BLaER1 (cell line): Measurements from ENCODE around the gene C17orf114.

Experiments
- H3K27ac ChIP-seq: shearing (Covaris generic); formaldehyde crosslinking; 2 replicates; pipeline ENCODE4 v1.8.1; 2022
- H3K27me3 ChIP-seq: shearing (Covaris generic); formaldehyde crosslinking; 2 replicates; pipeline ENCODE4 v1.8.1; 2022
- H3K36me3 ChIP-seq: shearing (Covaris generic); formaldehyde crosslinking; 2 replicates; pipeline ENCODE4 v1.8.1; 2022
- H3K4me1 ChIP-seq: shearing (Covaris generic); formaldehyde crosslinking; 2 replicates; pipeline ENCODE4 v1.8.1; 2022
- H3K4me2 ChIP-seq: shearing (Covaris generic); formaldehyde crosslinking; 2 replicates; pipeline ENCODE4 v1.8.1; 2022
- H3K4me3 ChIP-seq: shearing (Covaris generic); formaldehyde crosslinking; 2 replicates; pipeline ENCODE4 v1.8.1; 2022
- H3K9ac ChIP-seq: shearing (Covaris generic); formaldehyde crosslinking; 2 replicates; pipeline ENCODE4 v1.8.1; 2022
- H3K9me3 ChIP-seq: shearing (Covaris generic); formaldehyde crosslinking; 2 replicates; pipeline ENCODE4 v1.8.1; 2022
- H4K20me1 ChIP-seq: shearing (Covaris generic); formaldehyde crosslinking; 2 replicates; pipeline ENCODE4 v1.8.1; 2022
- Cebpa-rat ChIP-seq: shearing (Covaris generic); IDR thresholded peaks from 2 replicates; pipeline ENCODE4 v1.8.1; 2022

The C17orf114 gene

DNA sequence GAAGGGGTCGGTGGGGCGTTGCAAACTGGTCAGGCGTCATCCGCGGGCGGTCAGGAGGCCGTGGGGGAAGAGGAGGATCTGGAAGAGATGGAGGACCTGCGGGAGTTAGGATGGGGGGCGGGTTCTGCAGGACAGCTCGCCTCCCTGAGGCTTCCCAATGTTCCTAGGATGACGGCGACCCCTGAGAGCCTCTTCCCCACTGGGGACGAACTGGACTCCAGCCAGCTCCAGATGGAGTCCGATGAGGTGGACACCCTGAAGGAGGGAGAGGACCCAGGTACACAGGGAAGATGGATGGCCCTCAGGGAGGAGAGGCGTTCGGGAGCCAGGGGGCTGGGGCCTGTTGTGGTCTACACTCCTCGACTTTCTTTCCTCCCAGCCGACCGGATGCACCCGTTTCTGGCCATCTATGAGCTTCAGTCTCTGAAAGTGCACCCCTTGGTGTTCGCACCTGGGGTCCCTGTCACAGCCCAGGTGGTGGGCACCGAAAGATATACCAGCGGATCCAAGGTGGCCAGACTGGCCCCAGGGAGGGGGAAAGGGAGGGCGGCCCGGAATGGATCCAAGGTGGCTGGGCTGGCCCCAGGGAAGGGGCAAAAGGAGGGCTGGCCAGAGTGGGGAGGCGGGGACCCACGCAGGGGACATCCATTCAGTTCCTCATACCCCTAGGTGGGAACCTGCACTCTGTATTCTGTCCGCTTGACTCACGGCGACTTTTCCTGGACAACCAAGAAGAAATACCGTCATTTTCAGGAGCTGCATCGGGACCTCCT, 5.7 kb upstream of the C17orf114 start:
- no peak overlapping the region for H3K27ac ChIP-seq

DNA sequence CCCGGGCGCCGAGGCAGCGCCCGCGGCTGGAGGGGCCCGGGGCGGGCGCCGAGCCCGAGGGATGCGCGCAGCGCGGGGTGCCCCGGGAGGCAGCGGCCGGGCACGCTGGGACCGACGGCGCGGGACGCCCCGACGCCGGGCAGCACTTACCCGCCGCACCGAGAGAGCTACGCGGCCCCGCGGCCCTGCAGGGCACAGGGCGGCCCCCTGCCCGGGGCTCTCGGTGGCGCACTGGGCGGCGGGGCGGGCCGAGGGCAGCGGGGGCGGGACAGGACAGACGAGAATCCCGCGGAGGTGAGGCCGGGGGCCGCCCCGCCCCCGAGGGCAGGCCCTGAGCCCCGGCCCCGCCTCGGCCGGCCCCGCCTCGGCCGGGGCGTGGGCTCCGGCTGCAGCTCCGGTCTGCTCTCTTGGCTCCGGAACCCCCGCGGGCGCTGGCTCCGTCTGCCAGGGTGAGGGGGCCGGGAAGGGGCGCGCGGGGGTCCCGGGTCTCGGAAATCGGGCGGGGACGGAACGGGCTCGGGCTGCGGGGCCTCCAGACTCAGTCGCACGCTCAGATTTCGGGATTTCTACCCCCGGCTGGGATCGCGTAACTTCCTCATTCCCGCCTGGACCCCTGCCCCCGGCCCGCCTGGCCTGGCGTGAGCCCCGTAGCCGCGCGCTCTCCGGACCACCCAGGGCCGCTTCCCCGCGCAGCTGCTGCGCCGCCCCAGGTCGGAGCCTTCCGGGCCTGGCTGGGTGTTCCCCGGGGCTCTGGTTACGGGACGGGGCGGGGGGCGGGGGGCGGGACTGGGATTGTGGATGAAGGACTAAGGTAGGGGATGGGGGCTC, 4.9 kb upstream of the C17orf114 start, which contains the start of gene PLD2:
PLD2 (plus strand) TSS at position 376 of the 828 bp plus-strand sequence. CDS start 621 bp downstream, outside the sequence.
- Histone ChIP-seq H3K4me3 (peak within 1 kb of the TSS; percentile 83), H3K27ac (peak within 1 kb of the TSS; percentile 72; the same call in 1 of the 2 replicates), H3K9ac (peak within 1 kb of the TSS; percentile 82), H4K20me1 (0 out of 2 replicates have a peak, but pooled peaks cover 6% of the 10 kb centered on the region), H3K4me1 (peaks cover 35% of the 10 kb centered on the region), H3K9me3 (no peaks in the 10 kb centered on the region), H3K4me2 (peak within 1 kb of the TSS; percentile 95), H3K27me3 (no peaks in the 10 kb centered on the region), H3K36me3 (peaks cover 10% of the 10 kb centered on the region)
- TF ChIP-seq Cebpa-rat, result no peak

More for the DNA sequence above, 5.7 kb upstream of the C17orf114 start:
- peaks cover 10% of the 10 kb centered on the region for H3K36me3 ChIP-seq
- H3K9me3 ChIP-seq, result no peaks in the 10 kb centered on the region
- H3K4me3 ChIP-seq, result peak overlapping the region; percentile 83
- no peaks in the 10 kb centered on the region for H3K27me3 ChIP-seq
- H4K20me1 ChIP-seq, result 0 out of 2 replicates have a peak, but pooled peaks cover 6% of the 10 kb centered on the region
- H3K4me1 ChIP-seq, result peaks cover 35% of the 10 kb centered on the region
- peak overlapping the region; percentile 38 for H3K9ac ChIP-seq
- TF ChIP-seq Cebpa-rat, result no peak
- H3K4me2 ChIP-seq, result peak overlapping the region; percentile 95

DNA sequence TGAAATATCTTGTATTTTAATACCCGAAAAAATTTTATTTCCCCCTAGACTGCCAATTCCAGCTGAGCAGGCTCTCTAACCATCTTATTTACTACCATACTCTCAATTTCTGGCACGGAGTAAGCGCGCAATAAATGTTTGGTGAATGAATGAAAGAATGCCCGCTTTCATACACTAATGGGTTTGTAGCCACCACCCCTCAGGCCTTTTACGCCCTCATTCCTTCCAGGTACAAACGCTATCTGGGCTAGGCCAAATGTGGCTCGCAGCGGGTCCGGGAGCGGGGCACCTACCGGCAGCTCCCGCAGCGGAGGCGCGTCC, 4.3 kb upstream of the C17orf114 start:
- H3K27me3 ChIP-seq, result no peaks in the 10 kb centered on the region

DNA sequence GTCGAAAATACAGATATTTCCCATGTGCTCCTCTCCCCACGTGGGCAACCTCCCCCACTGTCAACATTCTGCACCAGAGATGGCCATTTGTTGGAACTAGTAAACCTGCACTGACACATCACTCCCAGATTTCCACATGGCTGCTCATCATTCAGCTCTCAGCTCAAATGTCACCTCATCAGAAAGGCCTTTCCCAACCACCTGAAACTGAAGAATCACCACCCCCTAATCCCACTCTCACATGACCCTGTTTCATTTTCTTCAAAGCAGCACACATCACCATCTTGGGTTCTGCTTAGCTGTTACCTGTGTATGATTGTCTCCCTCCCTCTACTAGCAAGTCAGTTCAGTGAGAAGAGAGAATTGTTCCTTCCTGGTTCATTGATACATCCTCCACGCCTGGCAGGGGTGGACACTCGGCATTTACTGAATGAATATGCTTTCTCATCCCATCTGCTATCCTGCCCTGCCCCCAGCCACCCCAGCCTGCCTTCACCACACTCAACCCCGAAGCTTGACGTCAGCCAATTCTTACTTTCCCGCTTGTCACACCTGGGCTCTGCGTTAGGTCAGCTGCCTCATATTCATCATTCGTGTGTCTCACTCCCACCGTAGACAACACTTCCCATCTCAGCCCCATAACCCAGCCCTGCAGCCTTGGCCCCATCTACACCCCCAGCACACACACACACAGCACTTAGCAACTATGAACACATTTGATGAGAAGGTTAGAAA, 1.5 kb downstream of the C17orf114 start:
- Histone ChIP-seq H3K4me2 (no peak overlapping the region), H3K4me1 (peaks cover 16% of the 10 kb centered on the region), H3K9me3 (no peaks in the 10 kb centered on the region), H3K4me3 (no peak overlapping the region), H3K27ac (no peak overlapping the region), H3K9ac (no peak overlapping the region), H3K27me3 (no peaks in the 10 kb centered on the region), H3K36me3 (peaks cover 29% of the 10 kb centered on the region), H4K20me1 (no peaks in the 10 kb centered on the region)
- no peak for TF ChIP-seq Cebpa-rat

More for the DNA sequence above, 4.3 kb upstream of the C17orf114 start:
- 0 out of 2 replicates have a peak, but pooled peaks cover 6% of the 10 kb centered on the region for H4K20me1 ChIP-seq
- H3K4me2 ChIP-seq, result peak overlapping the region; percentile 95
- H3K27ac ChIP-seq, result peak overlapping the region; percentile 49; the same call in 1 of the 2 replicates
- H3K9ac ChIP-seq, result peak overlapping the region; percentile 82
- no peaks in the 10 kb centered on the region for H3K9me3 ChIP-seq
- peak overlapping the region; percentile 83 for H3K4me3 ChIP-seq
- peaks cover 34% of the 10 kb centered on the region for H3K4me1 ChIP-seq
- peaks cover 10% of the 10 kb centered on the region; the same call in 1 of the 2 replicates for H3K36me3 ChIP-seq
- TF ChIP-seq Cebpa-rat, result no peak

DNA sequence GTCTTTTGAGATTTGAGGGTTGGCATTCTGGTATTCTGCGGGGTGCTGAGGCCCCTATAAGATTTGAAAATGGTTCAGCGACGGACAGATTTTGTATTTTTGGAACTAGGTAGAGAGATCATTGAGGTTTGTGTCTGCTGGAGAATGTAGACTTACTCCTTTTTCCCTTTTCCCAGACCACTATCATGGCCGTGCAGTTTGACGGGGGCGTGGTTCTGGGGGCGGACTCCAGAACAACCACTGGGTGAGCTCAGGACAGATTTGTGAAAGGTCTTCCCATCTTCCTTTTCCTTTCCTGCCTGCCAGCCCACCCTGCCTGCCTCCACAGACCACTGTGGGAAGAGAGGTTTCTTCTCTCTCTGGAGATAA, 5.6 kb downstream of the C17orf114 start:
- Histone ChIP-seq H3K4me1 (peaks cover 18% of the 10 kb centered on the region), H3K9me3 (no peaks in the 10 kb centered on the region), H3K27me3 (no peaks in the 10 kb centered on the region), H3K4me2 (peak overlapping the region; percentile 86), H3K9ac (peak overlapping the region; percentile 94), H3K27ac (peak overlapping the region; percentile 87), H3K36me3 (peaks cover 29% of the 10 kb centered on the region), H4K20me1 (no peaks in the 10 kb centered on the region), H3K4me3 (peak overlapping the region; percentile 97)
- no peak for TF ChIP-seq Cebpa-rat

DNA sequence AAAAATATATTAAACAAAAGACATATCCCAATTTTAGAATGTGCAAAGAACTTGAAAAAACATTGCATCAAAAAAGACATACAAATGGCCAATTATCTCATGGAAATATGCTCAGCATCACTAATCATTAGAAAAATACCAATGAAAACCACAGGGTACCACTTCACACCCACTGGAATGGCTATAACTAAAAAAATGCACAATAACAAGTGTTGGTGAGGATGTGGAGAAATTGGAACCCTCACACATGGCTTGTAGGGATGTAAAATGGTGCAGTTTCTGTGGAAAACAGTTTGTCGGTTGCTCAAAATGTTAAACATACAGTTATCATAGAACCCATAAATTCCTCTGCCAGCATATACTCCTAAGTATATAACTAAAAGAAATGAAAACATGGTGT, 7.0 kb downstream of the C17orf114 start:
- H3K27ac ChIP-seq, result peak overlapping the region; percentile 87; the same call in 1 of the 2 replicates
- peak overlapping the region; percentile 97; the same call in 1 of the 2 replicates for H3K4me3 ChIP-seq
- H3K4me2 ChIP-seq, result no peak overlapping the region
- H3K9me3 ChIP-seq, result no peaks in the 10 kb centered on the region
- no peak overlapping the region for H3K9ac ChIP-seq
- H3K27me3 ChIP-seq, result no peaks in the 10 kb centered on the region
- H3K36me3 ChIP-seq, result peaks cover 29% of the 10 kb centered on the region
- H4K20me1 ChIP-seq, result no peaks in the 10 kb centered on the region
- TF ChIP-seq Cebpa-rat, result no peak
- peaks cover 20% of the 10 kb centered on the region for H3K4me1 ChIP-seq

DNA sequence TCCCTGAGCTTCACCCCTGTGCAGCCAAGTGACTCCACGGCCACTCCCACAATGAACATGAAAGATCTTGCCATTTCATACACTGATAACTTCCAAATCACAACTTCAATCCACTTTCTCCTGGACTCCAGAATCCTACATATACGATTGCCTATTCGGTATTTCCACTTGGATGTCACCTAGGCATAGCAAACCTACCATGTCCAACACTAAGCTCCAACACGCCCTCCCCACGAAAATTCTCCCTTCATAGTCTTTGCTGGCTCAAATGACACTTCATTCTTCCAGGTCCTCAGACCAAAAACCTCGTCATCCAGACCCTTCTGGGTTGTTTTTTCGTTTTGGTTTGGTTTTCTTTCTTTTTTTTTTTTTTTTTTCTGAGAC, 11.4 kb downstream of the C17orf114 start:
- H3K4me1 ChIP-seq, result peaks cover 42% of the 10 kb centered on the region
- no peaks in the 10 kb centered on the region for H3K36me3 ChIP-seq
- H3K9me3 ChIP-seq, result no peaks in the 10 kb centered on the region
- peaks cover 24% of the 10 kb centered on the region for H4K20me1 ChIP-seq
- peak overlapping the region; percentile 79; the same call in 1 of the 2 replicates for H3K9ac ChIP-seq
- no peak for TF ChIP-seq Cebpa-rat
- H3K27me3 ChIP-seq, result peaks cover 40% of the 10 kb centered on the region
- peak overlapping the region; percentile 99 for H3K4me2 ChIP-seq
- no peak overlapping the region for H3K27ac ChIP-seq
- peak overlapping the region; percentile 75 for H3K4me3 ChIP-seq

DNA sequence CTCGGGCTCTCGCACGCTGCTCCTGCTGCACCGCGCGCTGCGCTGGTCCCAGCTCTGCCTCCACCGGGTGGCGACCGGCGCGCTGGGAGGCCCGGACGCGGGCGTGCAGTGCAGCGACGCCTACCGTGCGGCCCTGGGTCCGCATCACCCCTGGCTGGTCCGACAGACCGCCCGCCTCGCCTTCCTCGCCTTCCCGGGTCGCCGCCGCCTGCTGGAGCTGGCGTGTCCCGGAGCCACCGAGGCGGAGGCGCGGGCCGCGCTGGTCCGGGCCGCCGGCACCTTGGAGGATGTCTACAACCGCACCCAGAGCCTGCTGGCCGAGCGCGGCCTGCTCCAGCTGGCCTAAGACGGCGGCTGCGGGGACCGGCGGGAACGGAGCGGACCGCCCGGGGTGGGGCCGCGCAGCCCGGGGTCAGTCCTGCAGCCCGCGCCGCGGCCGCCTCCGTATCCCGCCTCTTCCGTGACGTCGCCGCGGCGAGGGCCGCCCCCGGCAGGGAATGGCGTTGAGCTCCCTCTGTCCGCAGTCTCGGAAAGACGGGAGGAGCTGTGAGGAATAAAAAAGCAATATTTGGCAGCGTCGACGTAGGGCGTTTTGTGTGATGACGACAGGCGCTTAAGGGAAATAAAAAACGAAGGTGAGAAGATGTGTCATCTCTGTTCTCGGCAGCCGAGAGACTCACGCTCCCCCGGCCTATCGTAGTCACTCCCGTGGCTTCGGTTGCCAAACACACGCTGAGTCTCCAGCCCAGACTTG, 12.0 kb downstream of the C17orf114 start:
- peaks cover 29% of the 10 kb centered on the region for H4K20me1 ChIP-seq
- no peaks in the 10 kb centered on the region for H3K9me3 ChIP-seq
- peak overlapping the region; percentile 72 for H3K27ac ChIP-seq
- H3K9ac ChIP-seq, result peak overlapping the region; percentile 79
- no peak for TF ChIP-seq Cebpa-rat
- peaks cover 44% of the 10 kb centered on the region for H3K4me1 ChIP-seq
- peak overlapping the region; percentile 75 for H3K4me3 ChIP-seq
- H3K27me3 ChIP-seq, result peaks cover 45% of the 10 kb centered on the region
- H3K4me2 ChIP-seq, result peak overlapping the region; percentile 99
- no peaks in the 10 kb centered on the region for H3K36me3 ChIP-seq

DNA sequence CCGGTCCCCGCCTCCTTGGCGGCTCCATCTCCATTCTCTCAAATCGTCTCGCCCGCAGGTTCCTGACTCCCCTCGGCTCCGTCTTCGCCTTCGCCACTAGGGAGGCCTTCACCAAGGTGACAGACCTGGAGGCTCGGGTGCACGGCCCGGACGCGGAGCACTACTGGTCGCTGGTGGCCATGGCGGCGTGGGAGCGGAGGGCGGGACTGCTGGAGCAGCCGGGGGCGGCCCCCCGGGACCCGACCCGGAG, 12.5 kb downstream of the C17orf114 start:
- Histone ChIP-seq H3K27me3 (peaks cover 50% of the 10 kb centered on the region), H3K4me2 (peak overlapping the region; percentile 99), H3K9ac (peak overlapping the region; percentile 79), H3K4me3 (peak overlapping the region; percentile 75), H4K20me1 (peaks cover 30% of the 10 kb centered on the region), H3K36me3 (no peaks in the 10 kb centered on the region), H3K9me3 (no peaks in the 10 kb centered on the region), H3K4me1 (peaks cover 44% of the 10 kb centered on the region), H3K27ac (peak overlapping the region; percentile 72)
- no peak for TF ChIP-seq Cebpa-rat
